ENCODE measurements around the gene TMEM107.

TMEM107 gene

GRCh38 chr17:8128125-8128784 is 47.9 kb downstream of the TMEM107 start:
- no peak for DNase-seq

- DNase-seq, result peak; percentile 58
These were observed 49.6 kb downstream of the TMEM107 start for GRCh38 chr17:8126491-8127066.

- DNase-seq, result no peak
These were observed 50.2 kb downstream of the TMEM107 start for GRCh38 chr17:8125947-8126490.

GRCh38 chr17:8125154-8125946 is 50.8 kb downstream of the TMEM107 start:
- peak; percentile 92 for DNase-seq

GRCh38 chr17:8124350-8125153 is 51.6 kb downstream of the TMEM107 start:
- no peak for DNase-seq

- DNase-seq, result no peak
These were observed 52.4 kb downstream of the TMEM107 start, which contains the start of gene HES7 for GRCh38 chr17:8123695-8124349. HES7 (minus strand) TSS chr17:8124106; CDS start chr17:8124084, 22 bp downstream.

- peak; percentile 54 for DNase-seq
These were observed 53.1 kb downstream of the TMEM107 start for GRCh38 chr17:8122924-8123694.
